Measurements from ENCODE around the gene IGF1R. TPM values are rescaled to one million over a fixed set of nuclear protein-coding genes. Genes with fewer than 3 reads are reported as not detected.

IGF1R gene
- total RNA-seq, 1 experiment from 2014 or later: 8.8 TPM

DNA sequence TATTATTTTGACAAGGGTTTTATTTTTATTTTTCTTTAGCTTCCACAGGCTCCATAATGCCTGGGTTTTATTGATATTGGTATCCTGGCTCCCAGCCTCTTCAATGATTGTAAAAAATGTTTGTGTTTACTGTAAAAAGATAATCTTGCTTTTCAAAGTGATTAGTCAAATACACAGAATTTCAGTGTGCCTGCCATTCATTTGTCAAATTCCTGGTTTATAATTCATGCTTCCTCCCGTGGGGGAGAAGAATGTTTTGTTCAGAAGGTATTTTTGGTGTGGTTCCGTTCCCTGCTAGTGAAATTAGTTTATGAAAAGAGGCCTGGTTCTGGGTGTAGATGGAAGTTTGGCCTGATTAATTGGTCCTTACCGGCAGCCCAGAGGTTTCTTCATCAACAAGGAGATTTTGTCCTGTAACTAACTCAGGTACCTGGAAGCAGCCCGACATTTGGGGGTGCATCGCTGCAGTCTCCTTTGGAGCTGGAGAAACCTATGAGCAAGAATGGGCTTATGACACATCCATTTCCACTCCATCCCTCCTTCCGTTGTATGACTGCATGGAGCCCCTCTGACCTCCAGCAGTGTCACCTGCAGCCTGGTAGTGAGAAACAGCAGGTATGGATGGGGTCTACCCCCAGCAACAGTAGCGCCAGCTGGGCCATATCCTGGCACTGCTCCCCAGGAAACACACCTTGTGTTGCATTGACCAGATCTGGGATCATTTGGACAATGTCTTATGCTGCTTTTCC, 257.8 kb downstream of the IGF1R start:
- no peak for DNase-seq (ENCODE audit: low read depth)

DNA sequence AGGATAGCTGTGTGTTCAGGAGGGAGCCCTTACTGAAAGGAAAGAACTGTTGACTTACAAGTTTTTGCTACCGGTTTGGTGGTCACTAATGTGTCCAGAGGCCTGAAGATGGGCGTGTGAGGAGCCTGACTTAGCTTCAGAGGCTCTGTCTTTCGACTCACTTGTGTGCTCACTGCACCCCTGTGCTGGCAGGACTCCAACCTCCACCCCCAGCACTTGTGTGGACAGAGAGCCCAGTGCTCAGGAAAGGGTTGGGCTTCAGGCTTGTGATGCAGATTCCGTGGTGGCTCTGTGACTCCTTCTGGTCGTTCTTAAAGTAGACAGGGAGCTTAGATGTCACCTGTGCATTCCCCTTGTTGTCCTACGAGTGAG, 258.4 kb downstream of the IGF1R start:
- DNase-seq (ENCODE audit: low read depth): peak; percentile 34

DNA sequence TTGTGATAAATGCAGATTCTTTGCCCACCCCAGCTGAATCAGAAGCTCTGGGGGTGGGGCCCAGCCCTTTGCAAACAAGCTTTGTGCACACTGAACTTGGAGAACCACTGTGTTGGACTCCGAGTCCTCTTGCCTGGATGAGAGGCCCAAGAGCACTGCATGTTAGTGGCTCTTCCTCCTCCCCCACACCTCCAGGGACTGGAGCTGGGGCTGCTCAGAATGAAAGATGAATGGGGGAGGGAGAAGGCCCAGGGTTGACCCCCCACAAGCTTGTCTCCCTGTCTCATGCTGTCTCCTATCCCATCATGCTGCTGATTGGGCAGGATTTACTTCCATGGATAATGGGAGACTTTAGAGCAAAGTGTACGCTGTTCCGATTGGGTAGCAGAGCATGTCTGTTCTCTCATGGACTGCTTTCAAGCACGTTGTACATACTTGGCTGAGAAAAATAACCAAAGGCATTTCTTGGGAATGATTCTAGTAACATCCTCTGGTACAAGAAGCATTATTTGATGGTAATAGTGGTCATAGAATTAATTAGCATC, 259.7 kb downstream of the IGF1R start:
- DNase-seq (ENCODE audit: low read depth): no peak

DNA sequence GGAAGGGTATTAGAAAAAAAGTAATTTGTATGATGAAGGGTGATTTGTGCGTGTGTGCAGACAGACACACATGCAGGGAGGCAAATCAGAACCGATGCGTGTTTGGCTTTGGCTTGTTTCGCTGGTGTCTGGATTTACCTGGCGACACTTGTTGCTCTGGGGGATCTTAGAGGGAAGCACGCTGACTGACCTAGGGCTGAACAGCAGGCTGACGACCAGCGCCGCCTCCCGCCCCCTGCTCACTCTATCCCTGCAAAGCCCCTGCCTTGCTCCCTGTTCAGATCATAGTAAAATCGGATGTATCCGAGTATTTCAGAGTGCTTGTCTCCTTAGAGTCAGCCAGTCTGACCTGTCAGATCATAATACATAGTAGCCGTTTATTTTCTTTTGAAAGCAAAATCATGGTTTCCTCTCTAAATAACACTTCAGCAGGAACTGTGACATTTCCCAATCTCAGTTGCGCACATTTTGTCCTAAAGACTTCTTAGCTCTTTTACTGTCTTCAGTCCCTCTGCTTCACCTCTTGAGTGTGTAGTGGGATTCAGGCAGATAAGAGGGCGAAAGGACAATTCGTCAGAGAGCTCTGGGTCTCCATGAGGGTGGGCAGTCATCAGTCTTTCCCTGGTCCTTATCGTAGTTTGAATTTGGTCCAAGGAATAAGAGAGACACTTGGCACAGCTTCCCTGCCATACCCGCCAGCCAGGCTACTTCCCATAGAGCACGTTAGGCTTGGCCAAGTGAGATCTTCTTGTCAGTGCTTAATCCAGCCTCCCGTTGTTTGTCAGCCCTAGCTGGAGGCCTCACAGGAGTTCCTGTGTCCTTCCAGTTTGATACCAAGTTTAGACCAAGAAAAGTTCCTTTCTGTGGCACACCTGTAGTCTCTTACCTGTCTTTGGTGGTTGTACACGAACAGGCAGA, 261.9 kb downstream of the IGF1R start:
- no peak for DNase-seq (ENCODE audit: low read depth)

DNA sequence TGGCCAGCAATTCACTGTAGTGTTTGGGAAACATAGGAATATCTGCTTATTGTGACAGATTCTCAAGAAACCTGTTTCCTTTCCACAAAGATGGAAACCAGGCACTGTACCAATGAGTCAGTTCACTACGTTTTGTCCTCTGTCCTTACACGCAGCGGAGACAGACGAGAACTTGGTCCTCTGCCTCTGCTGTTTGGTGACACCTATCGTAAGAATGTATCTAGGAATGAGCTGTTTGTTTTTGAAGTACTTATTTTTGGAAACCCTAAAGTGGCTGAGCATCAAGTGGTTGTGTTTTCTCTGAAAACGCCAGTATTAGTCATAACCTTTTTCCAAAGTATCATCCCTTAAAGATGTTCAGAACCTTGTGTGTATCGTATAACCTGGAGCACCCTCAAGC, 266.3 kb downstream of the IGF1R start:
- DNase-seq (ENCODE audit: low read depth): peak; percentile 86

DNA sequence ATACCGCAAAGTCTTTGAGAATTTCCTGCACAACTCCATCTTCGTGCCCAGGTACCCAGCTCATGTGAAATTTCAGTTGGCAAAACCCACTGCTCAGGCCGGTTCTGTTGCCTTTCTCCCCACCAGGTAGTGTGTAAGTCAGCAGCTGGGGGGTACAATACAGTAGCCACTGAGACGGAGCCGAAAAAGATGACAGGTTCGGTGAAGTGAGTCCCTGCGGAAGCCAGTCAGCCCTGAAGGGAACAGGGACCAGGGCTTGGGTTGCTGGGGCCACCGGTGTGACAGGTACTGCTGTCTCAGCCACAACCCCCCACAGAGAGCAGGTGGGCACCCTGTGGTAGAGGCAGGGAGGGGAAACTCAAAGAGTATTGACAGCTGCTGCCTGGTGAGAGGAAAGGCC, 268.5 kb downstream of the IGF1R start:
- no peak for DNase-seq (ENCODE audit: low read depth)

DNA sequence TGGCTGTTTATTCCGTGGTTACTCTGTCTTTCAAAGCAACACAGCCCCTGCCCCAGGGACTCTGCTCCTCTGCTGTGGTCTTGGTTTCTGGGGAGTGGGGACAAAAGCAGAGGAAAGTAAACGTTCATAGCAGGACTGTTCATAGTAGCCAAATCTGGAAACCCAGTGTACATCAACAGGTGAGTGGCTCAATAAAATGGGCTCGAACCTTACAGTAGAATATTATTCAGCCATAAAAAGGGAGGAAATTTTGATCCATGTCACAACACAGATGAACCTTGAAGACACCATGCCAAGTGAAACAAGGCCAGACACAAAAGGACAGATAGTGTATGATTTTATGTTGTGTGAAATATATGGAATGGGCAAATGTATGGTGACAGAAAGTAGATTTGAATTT, 269.1 kb downstream of the IGF1R start:
- DNase-seq (ENCODE audit: low read depth): no peak

DNA sequence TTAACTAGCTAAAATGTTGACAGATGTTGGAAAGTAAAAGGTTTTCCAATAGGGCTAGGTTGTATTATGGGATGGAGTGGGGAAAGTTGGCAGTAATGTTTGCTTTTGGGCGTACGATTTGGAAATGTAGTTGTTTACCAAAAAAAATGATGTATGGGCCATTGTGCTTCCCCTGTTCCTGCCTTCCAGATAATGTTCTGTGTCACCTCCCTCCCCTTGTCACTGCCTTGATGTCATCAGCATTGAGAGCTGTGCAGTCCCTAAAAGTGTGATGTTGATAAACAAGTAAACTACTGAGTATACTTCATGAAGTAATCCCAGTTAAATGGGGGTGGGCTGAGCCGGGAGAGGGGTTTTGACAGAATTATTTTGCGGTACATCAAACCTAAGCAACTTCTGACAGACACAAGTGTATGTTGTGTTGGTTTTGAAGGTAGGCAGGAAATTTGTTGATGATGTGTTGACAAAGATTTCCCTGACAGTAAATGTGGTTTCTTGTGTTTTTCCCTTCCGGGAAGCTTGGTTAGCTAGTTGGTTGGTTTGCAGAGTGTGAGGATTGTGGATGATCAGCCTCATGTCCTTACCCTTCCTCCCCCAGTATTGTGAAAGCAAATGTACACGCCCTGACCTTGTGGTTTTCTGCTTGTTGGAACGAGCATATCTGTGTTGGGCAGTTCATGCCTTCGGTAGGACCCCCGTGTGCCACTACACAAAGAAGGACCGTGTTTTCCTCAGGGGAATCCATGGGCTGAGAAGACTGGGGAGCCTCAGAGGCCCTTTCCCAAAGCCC, 271.9 kb downstream of the IGF1R start:
- DNase-seq (ENCODE audit: low read depth): no peak

DNA sequence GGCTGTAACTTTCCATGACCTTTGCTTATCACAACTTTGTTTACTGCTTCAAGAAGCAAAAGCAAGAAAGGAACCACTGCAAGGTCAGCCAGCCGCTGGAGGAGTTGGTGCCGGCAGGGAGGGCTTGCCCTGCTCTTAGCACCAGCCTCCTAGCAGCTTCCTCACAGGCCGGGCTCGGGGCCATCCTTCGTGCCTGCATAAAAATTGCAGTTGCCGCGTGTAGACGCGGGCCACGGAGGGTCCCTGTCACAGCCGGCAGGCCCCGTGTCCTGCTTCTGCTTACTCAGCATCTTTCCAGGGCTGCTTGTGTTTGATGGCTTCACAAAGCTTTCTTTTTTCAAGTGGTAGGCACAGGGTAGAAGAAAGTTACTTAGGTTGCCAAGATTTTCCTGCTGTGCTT, 274.8 kb downstream of the IGF1R start:
- DNase-seq (ENCODE audit: low read depth): no peak

DNA sequence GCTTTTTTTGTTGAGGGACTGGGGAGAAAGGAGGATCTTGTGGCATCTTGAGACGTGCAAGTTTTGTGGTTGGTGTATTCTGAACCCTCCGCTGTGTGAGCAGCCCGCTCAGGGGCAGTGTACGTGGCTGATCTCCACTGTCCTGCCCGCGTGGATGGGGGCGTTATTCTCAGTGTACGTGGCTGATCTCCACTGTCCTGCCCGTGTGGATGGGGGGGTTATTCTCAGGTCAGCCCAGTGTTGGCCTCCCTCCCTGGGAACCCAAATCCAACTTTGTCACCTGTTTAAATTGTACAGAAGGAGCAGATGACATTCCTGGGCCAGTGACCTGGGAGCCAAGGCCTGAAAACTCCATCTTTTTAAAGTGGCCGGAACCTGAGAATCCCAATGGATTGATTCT, 275.2 kb downstream of the IGF1R start:
- DNase-seq (ENCODE audit: low read depth): no peak

DNA sequence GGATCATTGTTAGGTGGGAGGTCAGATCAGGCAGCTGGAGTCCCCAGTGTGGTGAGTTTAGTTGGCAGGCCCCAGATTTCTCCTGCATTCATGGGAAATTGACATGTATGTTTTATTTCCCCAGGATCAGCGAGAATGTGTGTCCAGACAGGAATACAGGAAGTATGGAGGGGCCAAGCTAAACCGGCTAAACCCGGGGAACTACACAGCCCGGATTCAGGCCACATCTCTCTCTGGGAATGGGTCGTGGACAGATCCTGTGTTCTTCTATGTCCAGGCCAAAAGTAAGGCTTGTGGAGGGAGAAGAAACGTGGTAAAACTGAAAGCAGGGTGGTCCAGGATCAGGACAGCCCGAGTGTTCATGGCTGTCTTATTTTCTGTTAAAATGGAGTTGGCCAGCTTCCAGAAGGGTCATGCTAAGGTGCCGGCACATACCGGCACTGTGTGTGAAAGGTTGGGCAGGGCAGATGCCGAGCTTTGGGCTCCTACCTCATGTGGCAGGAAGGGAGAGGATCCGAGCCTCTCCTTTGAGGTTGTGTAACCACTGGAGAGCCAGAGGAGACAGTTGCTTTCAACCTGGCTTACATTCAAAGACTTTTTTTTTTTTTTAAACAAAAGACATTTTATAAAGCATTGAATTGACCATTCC, 276.2 kb downstream of the IGF1R start:
- DNase-seq (ENCODE audit: low read depth): no peak

DNA sequence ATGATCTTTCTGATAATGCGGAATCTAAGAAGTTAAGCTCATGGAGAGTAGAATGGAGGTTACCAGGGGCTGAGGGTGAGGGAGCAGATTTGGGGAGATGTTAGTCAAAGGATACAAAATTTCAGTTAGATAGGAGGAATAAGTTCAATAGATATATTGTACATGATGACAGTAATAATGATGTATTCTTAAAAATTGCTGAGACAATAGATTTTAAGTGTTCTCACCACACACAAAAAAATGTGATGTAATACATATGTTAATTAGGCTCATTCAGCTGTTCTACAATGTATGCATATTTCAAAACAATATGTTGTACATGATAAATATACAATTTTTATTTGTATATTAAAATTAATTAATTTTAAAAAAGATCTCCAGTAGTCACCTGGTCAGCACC, 277.9 kb downstream of the IGF1R start:
- DNase-seq (ENCODE audit: low read depth): no peak

DNA sequence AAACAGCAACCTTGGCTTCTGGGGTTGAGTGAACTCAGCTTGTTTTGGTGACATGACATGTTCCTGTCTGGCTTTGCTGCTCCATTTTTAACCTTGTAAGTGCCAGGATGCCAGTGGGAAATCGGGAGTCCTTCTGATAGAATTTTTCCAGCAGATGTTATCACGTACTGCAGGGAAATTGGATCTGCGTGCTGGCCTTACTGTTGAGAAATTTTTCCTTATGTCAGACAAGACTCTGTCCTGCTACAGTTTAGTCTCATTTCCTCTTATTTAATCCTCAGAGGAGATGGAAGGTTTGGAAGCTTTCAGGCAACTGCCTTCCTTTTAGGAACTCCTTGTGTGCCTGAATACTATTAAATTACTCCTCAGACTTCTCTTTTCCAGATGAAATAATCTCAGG, 278.7 kb downstream of the IGF1R start:
- DNase-seq (ENCODE audit: low read depth): no peak

DNA sequence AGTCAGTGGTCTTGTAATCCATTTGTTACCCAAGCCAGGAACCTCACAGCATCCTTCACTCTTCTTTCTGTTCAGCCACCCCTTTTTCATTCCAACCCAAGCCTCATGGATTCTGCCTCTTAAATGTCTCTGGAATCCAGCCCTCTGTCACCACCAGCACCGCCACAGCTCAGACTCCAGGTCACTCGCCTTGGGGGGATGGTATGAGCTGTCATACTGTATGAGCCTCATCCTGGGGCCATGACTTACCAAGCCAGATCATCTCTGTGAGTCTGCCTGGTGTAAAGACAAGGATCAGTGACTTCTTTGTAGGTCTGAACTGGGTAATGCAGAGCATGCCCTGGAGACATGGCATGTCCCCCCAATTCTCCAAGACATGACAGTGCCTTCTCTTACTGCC, 279.7 kb downstream of the IGF1R start:
- DNase-seq (ENCODE audit: low read depth): no peak

DNA sequence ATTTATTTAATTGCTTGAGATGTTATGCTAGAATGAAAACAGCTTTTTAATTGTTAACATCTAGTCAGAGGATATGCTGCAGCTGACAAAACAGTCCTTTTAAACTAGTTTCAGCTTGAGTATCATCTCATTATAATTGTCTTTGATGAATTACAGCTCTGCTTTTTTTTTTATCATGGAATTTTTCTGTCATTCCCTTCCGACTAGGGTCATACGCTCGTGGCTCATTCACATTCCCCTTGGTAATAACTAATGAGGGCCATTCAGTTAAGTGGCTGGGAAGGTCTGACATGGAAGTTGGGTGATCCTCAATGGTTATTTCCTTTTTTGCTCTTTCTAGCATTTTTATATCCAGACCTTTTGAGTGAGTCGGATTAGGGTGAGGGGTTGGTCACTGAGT, 282.2 kb downstream of the IGF1R start:
- no peak for DNase-seq (ENCODE audit: low read depth)

DNA sequence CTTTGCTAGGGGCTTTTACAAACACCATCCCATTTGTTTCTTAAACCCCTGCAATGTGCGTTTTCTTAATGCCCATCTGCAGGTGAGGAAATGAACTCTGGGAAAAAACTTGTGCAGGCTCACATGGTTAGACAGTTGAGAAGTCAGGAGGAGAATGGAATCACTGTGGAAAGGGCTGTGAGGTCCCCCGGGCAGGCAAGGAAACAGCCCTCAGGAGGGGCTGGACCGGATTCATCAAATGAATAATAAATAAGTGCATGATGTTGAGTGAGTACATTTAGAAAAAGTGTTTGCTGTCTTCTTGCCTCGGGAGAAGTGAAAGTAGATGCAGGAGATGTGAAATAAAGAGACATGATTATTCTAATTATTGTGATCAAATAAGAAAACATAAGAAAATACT, 282.7 kb downstream of the IGF1R start:
- no peak for DNase-seq (ENCODE audit: low read depth)

DNA sequence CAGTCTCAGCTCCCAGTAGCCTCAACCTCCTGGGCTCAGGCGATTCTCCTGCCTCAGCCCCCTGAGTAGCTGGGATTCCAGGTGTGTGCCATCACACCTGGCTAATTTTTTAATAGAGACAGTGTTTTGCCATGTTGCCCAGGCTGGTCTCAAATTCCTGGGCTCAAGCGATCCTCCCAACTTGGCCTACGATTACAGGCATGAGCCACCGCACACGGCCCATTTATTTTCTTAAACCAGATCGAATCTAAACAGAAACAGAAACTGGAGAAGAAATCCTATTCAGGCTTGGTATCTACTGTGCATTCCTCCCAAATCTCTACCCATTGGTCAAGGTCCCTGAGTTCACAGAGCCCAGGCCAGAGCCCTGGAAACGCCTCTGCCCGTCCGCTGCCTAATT, 285.1 kb downstream of the IGF1R start:
- no peak for DNase-seq (ENCODE audit: low read depth)

DNA sequence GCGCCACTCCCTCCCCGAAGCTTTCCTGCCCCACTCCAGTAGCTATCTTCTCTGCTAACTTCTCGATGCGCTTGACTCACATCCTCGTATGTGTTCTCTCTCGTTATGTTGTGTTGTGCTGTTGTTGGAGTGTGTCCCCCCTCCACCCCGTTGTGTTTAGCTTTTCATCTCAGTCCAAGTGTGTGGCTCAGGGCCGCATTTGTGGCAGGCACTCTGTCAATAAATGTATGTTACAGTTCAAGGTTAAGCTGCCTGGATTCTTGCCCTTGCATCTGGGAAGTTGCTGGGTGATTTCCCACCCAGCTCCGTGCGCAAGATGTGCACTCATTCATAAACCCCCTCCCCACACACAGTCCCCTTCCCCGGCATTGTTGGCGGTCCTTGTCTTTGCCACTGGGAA, 287.4 kb downstream of the IGF1R start:
- no peak for DNase-seq (ENCODE audit: low read depth)

DNA sequence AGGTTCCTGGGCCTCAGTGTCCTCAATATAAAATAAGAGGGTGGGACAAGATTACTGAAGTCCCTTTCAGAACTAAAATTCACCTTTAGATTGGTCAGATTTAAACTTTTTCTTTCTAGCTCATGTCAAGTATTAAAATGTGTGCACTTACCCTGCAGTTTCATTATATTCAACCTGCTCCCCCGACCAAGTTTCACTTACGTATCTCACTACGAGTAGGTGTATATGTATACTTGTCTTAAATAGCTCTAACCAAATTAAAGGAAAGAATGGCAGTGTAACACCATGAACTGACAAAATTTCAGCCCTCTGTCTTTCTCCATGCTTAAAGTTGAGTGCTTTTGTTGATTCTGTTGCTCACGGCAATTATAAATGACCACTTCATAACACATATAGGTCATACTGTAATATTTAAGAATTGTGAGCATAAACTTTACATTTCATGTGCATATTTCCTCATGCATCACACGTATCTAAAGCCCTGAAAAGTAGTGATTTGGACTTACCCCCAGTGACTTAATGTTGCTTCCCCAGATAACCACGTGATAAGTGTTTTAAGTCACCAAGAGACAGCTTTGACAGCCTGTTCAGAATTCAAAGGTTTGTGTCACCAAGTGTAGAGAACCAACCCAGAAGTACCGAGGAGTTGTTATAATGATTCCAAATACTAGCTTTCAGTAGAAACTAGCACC, 289.2 kb downstream of the IGF1R start:
- DNase-seq (ENCODE audit: low read depth): no peak

DNA sequence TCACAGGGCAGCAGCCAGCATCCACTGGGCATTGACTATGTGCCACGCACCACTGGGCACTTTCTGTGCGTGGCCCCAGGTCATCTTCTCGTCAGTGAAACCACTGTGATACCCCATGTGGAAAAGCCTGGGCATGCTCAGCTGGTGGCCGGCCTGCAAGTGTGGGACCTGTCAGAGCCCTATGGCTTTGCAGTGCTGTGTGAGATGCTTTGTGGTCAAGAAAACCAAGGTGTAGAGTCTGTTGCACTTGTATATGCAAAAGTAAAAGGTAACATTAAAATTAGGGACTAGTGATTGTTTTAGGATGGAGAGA, 289.7 kb downstream of the IGF1R start:
- DNase-seq (ENCODE audit: low read depth): no peak

DNA sequence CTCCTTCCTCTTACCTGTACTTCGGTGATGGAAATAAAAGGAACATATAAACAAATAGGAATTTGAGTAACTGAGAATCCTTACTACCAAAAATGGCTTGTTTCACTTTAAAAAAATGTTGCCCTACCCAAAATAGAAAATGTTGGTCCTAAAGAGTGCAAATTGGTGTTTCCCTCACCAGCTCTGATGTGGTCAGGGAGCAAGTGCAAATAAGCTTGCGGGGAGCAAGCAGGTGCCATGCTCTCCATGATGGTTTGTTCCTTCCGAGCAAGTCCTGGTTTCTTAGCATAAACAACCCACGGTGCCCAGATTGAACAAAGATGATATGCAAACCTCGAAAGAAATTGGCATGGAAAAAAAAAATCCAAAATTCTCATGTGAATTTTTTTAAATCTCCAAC, 290.5 kb downstream of the IGF1R start:
- no peak for DNase-seq (ENCODE audit: low read depth)

Measured in LHCN-M2 (cell line).